ENCODE results near the gene GPSM3. TPM values are rescaled to one million over a fixed set of nuclear protein-coding genes. Genes with fewer than 3 reads are reported as not detected.
A peak's percentile ranks its signal among the peaks of the same experiment; 100 is the strongest.
"Not testable (repeated sequence)": the region's sequence is repeated elsewhere in the genome, so short reads cannot be mapped to it uniquely, and the experiment has no call there.

GPSM3 gene
- total RNA-seq, 1 donor: 1.1 TPM

DNA sequence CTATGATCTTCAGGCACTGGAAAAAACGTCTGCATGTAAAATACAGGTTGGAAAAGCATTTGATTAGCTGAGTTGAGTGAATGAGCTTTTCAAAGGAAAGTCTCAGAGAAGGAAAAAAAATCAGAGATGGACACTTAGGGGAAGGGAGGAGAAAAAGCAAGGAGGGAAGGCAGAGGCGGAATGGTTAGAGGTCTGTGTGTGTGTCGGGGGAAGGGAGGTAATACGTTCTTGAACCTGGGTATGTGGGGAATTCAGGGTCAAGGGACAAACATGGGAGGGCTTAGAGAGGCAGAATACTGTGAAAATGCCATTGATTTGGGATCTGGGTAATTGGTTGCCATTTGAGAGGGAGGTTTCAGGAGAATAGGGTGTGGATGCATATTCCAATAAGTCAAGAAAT, 45.8 kb downstream of the GPSM3 start:
- H3K4me3 ChIP-seq (ENCODE audit: insufficient read depth, low read length): no peak overlapping the region
- H3K36me3 ChIP-seq (ENCODE audit: insufficient read depth, low read length): no peaks in the 10 kb centered on the region
- H2AFZ ChIP-seq (ENCODE audit: low read length): no peak overlapping the region
- TF ChIP-seq, protein P1, sequence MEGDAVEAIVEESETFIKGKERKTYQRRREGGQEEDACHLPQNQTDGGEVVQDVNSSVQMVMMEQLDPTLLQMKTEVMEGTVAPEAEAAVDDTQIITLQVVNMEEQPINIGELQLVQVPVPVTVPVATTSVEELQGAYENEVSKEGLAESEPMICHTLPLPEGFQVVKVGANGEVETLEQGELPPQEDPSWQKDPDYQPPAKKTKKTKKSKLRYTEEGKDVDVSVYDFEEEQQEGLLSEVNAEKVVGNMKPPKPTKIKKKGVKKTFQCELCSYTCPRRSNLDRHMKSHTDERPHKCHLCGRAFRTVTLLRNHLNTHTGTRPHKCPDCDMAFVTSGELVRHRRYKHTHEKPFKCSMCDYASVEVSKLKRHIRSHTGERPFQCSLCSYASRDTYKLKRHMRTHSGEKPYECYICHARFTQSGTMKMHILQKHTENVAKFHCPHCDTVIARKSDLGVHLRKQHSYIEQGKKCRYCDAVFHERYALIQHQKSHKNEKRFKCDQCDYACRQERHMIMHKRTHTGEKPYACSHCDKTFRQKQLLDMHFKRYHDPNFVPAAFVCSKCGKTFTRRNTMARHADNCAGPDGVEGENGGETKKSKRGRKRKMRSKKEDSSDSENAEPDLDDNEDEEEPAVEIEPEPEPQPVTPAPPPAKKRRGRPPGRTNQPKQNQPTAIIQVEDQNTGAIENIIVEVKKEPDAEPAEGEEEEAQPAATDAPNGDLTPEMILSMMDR (IDR thresholded peaks at IDR 0.05; ENCODE audit: extremely low read depth, low read depth, low read length): no peak
- H3K9me3 ChIP-seq (ENCODE audit: low read depth, low read length): no peaks in the 10 kb centered on the region
- no peaks in the 10 kb centered on the region for H3K4me1 ChIP-seq (ENCODE audit: insufficient read depth, low read length)
- DNase-seq (ENCODE audit: insufficient read length, low spot score, missing footprints): no peak
- no peaks in the 10 kb centered on the region for H3K79me2 ChIP-seq (ENCODE audit: insufficient read depth, low read length)
- H3K27me3 ChIP-seq (ENCODE audit: insufficient read depth, low read length): peaks cover 41% of the 10 kb centered on the region
- H4K20me1 ChIP-seq (ENCODE audit: insufficient read depth, low read length): no peaks in the 10 kb centered on the region
- no peak overlapping the region for H3K27ac ChIP-seq (ENCODE audit: low read depth, low read length)
- no peak overlapping the region for H3K4me2 ChIP-seq (ENCODE audit: insufficient read depth, low read length)

DNA sequence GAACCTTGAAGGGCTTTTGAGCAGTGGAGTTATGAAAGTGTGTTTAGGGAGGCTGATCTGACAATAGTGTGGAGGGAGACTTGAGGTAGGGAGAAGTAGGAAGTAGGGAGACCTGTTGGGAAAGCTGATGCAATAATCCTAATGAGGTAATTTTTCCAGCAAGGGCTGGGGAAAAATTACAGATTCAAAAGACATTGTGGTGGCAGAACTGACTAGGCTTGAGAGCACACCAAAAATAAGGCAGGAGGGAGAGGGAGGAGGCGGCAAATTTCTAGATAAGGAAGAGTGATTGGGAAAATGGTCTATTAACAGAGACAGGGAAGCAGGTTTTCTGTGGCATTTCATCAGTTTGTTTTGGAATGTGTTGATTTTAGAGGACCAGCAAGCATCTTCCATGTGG, 46.2 kb downstream of the GPSM3 start:
- Histone ChIP-seq H3K36me3 (ENCODE audit: insufficient read depth, low read length) (no peaks in the 10 kb centered on the region), H3K79me2 (ENCODE audit: insufficient read depth, low read length) (no peaks in the 10 kb centered on the region), H3K4me1 (ENCODE audit: insufficient read depth, low read length) (no peaks in the 10 kb centered on the region), H2AFZ (ENCODE audit: low read length) (no peak overlapping the region), H4K20me1 (ENCODE audit: insufficient read depth, low read length) (no peaks in the 10 kb centered on the region), H3K4me2 (ENCODE audit: insufficient read depth, low read length) (no peak overlapping the region), H3K4me3 (ENCODE audit: insufficient read depth, low read length) (no peak overlapping the region), H3K9me3 (ENCODE audit: low read depth, low read length) (no peaks in the 10 kb centered on the region), H3K27me3 (ENCODE audit: insufficient read depth, low read length) (peaks cover 42% of the 10 kb centered on the region), H3K27ac (ENCODE audit: low read depth, low read length) (no peak overlapping the region)
- no peak for DNase-seq (ENCODE audit: insufficient read length, low spot score, missing footprints)
- TF ChIP-seq, protein P1 (IDR thresholded peaks at IDR 0.05; ENCODE audit: extremely low read depth, low read depth, low read length): no peak

- H3K4me3 ChIP-seq (ENCODE audit: insufficient read depth, low read length); H2AFZ ChIP-seq (ENCODE audit: low read length); H4K20me1 ChIP-seq (ENCODE audit: insufficient read depth, low read length); H3K4me2 ChIP-seq (ENCODE audit: insufficient read depth, low read length); H3K79me2 ChIP-seq (ENCODE audit: insufficient read depth, low read length); H3K4me1 ChIP-seq (ENCODE audit: insufficient read depth, low read length); H3K27ac ChIP-seq (ENCODE audit: low read depth, low read length); H3K36me3 ChIP-seq (ENCODE audit: insufficient read depth, low read length); H3K9me3 ChIP-seq (ENCODE audit: low read depth, low read length): not testable (repeated sequence)
- DNase-seq (ENCODE audit: insufficient read length, low spot score, missing footprints): peak; percentile 42
- H3K27me3 ChIP-seq (ENCODE audit: insufficient read depth, low read length): peaks cover 39% of the 10 kb centered on the region
These were observed 48.2 kb downstream of the GPSM3 start for GRCh38 chr6:32144238-32144637.

Small RNA genes lying within 50 kb of the gene (small RNA-seq; reads per million reads assigned to genes)
- gene AL662884.1 (not detected), gene MIR6833 (not detected)

Other genes starting within 250 kb of the GPSM3 start
- gene CFB, start 246.5 kb downstream of the GPSM3 start, total RNA-seq: 16.5 and 26.8 TPM in 2 replicates
- gene NELFE, start 233.7 kb downstream of the GPSM3 start, total RNA-seq: 86.5 and 95.8 TPM in 2 replicates
- gene SKIC2, start 233.5 kb downstream of the GPSM3 start, total RNA-seq: 42.0 and 46.0 TPM in 2 replicates
- gene DXO, start 220.5 kb downstream of the GPSM3 start, total RNA-seq: 16.8 and 18.1 TPM in 2 replicates
- 7.2 and 8.3 TPM in 2 replicates for gene C4A, start 210.6 kb downstream of the GPSM3 start, total RNA-seq
- 4.1 and 6.5 TPM in 2 replicates for gene C4B, start 177.8 kb downstream of the GPSM3 start, total RNA-seq
- gene CYP21A2, start 154.2 kb downstream of the GPSM3 start, total RNA-seq: under 0.01 and 0.72 TPM in 2 replicates
- gene TNXB, start 83.3 kb downstream of the GPSM3 start, total RNA-seq: 8.3 and 11.9 TPM in 2 replicates
- 27.5 and 30.1 TPM in 2 replicates for gene ATF6B, start 64.4 kb downstream of the GPSM3 start, total RNA-seq
- 9.8 and 11.5 TPM in 2 replicates for gene FKBPL, start 62.4 kb downstream of the GPSM3 start, total RNA-seq
- under 0.01 TPM in 1 of 2 replicates, not detected in the other for gene PRRT1, start 40.7 kb downstream of the GPSM3 start, total RNA-seq
- 6.5 and 8.3 TPM in 2 replicates for gene PPT2, start 38.5 kb downstream of the GPSM3 start, total RNA-seq
- 0.29 and 0.36 TPM in 2 replicates for gene EGFL8, start 28.0 kb downstream of the GPSM3 start, total RNA-seq
- 17.4 and 19.2 TPM in 2 replicates for gene AGPAT1, start 16.6 kb downstream of the GPSM3 start, total RNA-seq
- gene RNF5, start 14.2 kb downstream of the GPSM3 start, total RNA-seq: 25.3 and 32.9 TPM in 2 replicates
- gene AGER, start 8.4 kb downstream of the GPSM3 start, total RNA-seq: under 0.01 TPM in 2 replicates
- 17.4 and 18.6 TPM in 2 replicates for gene PBX2, start 2.4 kb downstream of the GPSM3 start, total RNA-seq
- gene NOTCH4, start 31.4 kb upstream of the GPSM3 start, total RNA-seq: 0.59 and 1.1 TPM in 2 replicates
- gene TSBP1, start 179.3 kb upstream of the GPSM3 start, total RNA-seq: not detected in 2 replicates
- gene BTNL2, start 214.5 kb upstream of the GPSM3 start, total RNA-seq: not detected in 2 replicates
- 5.8 and 50.7 TPM in 2 replicates for gene HLA-DRA, start 247.2 kb upstream of the GPSM3 start, total RNA-seq